MCF 10A (cell line): Measurements from ENCODE around the gene FOXRED2. TPM values are rescaled to one million over a fixed set of nuclear protein-coding genes. Genes with fewer than 3 reads are reported as not detected.

Experiments used
- BruUV-seq: library from RNA; stranded (reverse); fragments of 400-500 nt; replicated peaks from 2 replicates; lab custom pipeline; 2021; lab: Mats Ljungman, UMichigan
- CTCF ChIA-PET: fragments of 300-600 bp; sonication (Branson Sonifier 250); formaldehyde crosslinking; extraction: SDS; loops from one replicate; lab custom pipeline; 2021; ENCODE audit warnings: antibody characterized with exemption, inconsistent platforms; lab: Yijun Ruan, JAX
- POLR2A ChIA-PET: fragments of 300-600, 350-650 bp; sonication (Branson Sonifier 250); formaldehyde crosslinking; extraction: SDS; loops from one replicate; lab custom pipeline; 2020; ENCODE audit warnings: antibody characterized with exemption, inconsistent platforms; lab: Yijun Ruan, JAX
- DNase-seq: peaks from one replicate; pipeline ENCODE4 v3.0.0-alpha.2; 2018; ENCODE audit not compliant: unreplicated experiment
- H3K27ac Mint-ChIP-seq: one replicate; pipeline ENCODE4 v1.8.0; 2022; ENCODE audit warnings: mild to moderate bottlenecking, low read depth, mixed read lengths; ENCODE audit not compliant: unreplicated experiment
- H3K27me3 Mint-ChIP-seq: one replicate; pipeline ENCODE4 v1.8.0; 2022; ENCODE audit warnings: mixed read lengths; ENCODE audit not compliant: insufficient read depth, unreplicated experiment
- H3K36me3 Mint-ChIP-seq: one replicate; pipeline ENCODE4 v1.8.0; 2022; ENCODE audit warnings: mild to moderate bottlenecking, moderate library complexity, mixed read lengths; ENCODE audit not compliant: insufficient read depth, unreplicated experiment
- H3K4me1 Mint-ChIP-seq: one replicate; pipeline ENCODE4 v1.8.0; 2022; ENCODE audit warnings: mixed read lengths; ENCODE audit not compliant: insufficient read depth, unreplicated experiment
- H3K4me3 Mint-ChIP-seq: one replicate; pipeline ENCODE4 v1.8.0; 2022; ENCODE audit warnings: mild to moderate bottlenecking, moderate library complexity, mixed read lengths; ENCODE audit not compliant: unreplicated experiment
- H3K9me3 Mint-ChIP-seq: one replicate; pipeline ENCODE4 v1.8.0; 2022; ENCODE audit warnings: mixed read lengths; ENCODE audit not compliant: unreplicated experiment
- intact Hi-C: fragments of 100-400 bp; cut with micrococcal nuclease; formaldehyde crosslinking; loops from 2 replicates; pipeline ENCODE4 v1.14.1; 2022
- total RNA-seq: library from RNA; stranded (reverse); gene quantifications from 2 replicates; pipeline ENCODE4 v1.2.3, GENCODE V29; 2022
- TF ChIP-seq, protein P1 (sequence below): fragments of 200-600 bp; IDR thresholded peaks from one replicate; pipeline ENCODE4 v1.8.0; 2022; ENCODE audit warnings: antibody characterized with exemption, mild to moderate bottlenecking; ENCODE audit not compliant: unreplicated experiment

FOXRED2 gene
- total RNA-seq, 1 experiment from 2014 or later, result 10.9 TPM

- TF ChIP-seq, protein P1, sequence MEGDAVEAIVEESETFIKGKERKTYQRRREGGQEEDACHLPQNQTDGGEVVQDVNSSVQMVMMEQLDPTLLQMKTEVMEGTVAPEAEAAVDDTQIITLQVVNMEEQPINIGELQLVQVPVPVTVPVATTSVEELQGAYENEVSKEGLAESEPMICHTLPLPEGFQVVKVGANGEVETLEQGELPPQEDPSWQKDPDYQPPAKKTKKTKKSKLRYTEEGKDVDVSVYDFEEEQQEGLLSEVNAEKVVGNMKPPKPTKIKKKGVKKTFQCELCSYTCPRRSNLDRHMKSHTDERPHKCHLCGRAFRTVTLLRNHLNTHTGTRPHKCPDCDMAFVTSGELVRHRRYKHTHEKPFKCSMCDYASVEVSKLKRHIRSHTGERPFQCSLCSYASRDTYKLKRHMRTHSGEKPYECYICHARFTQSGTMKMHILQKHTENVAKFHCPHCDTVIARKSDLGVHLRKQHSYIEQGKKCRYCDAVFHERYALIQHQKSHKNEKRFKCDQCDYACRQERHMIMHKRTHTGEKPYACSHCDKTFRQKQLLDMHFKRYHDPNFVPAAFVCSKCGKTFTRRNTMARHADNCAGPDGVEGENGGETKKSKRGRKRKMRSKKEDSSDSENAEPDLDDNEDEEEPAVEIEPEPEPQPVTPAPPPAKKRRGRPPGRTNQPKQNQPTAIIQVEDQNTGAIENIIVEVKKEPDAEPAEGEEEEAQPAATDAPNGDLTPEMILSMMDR, result no peak
- Mint-ChIP-seq H3K9me3 (no peaks in the 10 kb centered on the region), H3K36me3 (peaks cover 4% of the 10 kb centered on the region), H3K4me3 (no peak overlapping the region), H3K27ac (no peak overlapping the region), H3K27me3 (no peaks in the 10 kb centered on the region), H3K4me1 (no peaks in the 10 kb centered on the region)
- POLR2A ChIA-PET, result interaction anchor here (0.6 to 1.2 kb wide), 3 partner anchors 10 to 241 kb away, joined by 3 to 4 read pairs (median 3); no protein-coding TSS in a partner anchor
- BruUV-seq, result no TSS peak
- intact Hi-C loops, result no loop called here
- CTCF ChIA-PET, result no interaction called here
- no peak for DNase-seq
Measured at GRCh38 chr22:36532466-36532865, 25.6 kb upstream of the FOXRED2 start.

DNA sequence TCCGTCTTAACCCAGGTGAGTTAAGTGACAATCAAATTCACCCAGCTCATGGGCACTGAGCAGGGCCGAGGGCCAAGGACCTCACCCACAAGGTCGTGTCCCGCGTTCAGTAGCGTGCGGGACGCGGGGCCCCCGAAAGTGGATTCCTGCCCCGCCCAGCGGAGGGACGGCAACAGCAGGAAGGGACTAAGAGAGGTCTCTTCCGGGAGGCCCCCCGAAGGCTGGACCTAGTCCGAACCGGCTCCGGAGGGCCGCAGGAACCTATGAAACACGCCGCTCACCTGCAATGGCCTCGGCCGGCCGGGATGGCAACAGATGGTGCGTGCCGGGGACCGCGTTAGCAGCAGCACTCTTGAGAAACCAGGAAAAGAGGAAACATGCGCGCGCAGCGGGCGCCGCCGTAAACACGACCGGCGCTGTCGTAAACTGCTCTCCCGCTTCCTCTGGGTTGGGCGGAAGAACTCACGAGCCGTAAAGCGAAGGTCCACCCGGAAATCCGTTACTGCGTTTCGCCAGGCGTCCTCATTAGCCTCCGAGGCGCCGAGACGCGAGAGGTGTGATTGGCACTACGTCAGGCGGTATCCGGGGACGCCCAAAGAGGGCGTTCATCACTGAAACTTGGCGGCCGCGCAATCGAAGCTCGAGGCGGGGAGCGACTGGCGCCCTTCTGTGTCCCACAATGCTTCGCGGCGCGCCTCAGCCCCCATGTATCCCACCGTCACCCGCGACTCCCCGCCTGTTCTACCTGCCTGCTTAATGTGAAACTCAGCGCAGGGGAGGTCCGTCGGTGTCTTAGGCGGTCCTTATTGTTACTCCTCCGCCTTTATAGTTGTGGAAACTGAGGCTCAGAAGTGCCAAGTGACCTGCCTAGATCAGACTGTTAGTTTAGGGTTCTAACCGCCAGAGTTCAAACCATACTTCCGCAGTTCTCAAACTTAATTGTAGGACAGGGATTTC, 22.2 kb upstream of the FOXRED2 start, which contains the start of gene EIF3D:
Gene EIF3D, minus strand, starts transcription at position 372 of the 957 bp plus-strand sequence. CDS start 3,045 bp downstream, outside the sequence.
- TF ChIP-seq, protein P1, result no peak
- H3K4me3 Mint-ChIP-seq, result peak within 1 kb of the TSS; percentile 87
- peaks cover 38% of the 10 kb centered on the region for H3K36me3 Mint-ChIP-seq
- no TSS peak for BruUV-seq
- no peaks in the 10 kb centered on the region for H3K9me3 Mint-ChIP-seq
- H3K27ac Mint-ChIP-seq, result peak within 1 kb of the TSS; percentile 95
- no peaks in the 10 kb centered on the region for H3K27me3 Mint-ChIP-seq
- ChIA-PET POLR2A (interaction anchor here (0.6 to 3.7 kb wide), 36 partner anchors 9 to 1079 kb away, joined by 3 to 41 read pairs (median 4); partner anchors contain the start of genes FOXRED2, IFT27, MPST and MYH9), CTCF (interaction anchor here (0.7 to 1.9 kb wide), 9 partner anchors 13 to 529 kb away, joined by 3 to 8 read pairs (median 4); no protein-coding TSS in a partner anchor)
- intact Hi-C loops, result loop anchor here (2.0 kb wide), 3 partner anchors 14 to 48 kb away; partner anchors contain the start of gene TXN2
- DNase-seq, result peak; percentile 99
- peaks cover 5% of the 10 kb centered on the region for H3K4me1 Mint-ChIP-seq

- Mint-ChIP-seq H3K27me3 (no peaks in the 10 kb centered on the region), H3K4me1 (peaks cover 5% of the 10 kb centered on the region), H3K36me3 (peaks cover 45% of the 10 kb centered on the region), H3K9me3 (no peaks in the 10 kb centered on the region), H3K4me3 (peak overlapping the region; percentile 87), H3K27ac (peak overlapping the region; percentile 95)
- intact Hi-C loops, result loop anchor here (2.0 kb wide), 3 partner anchors 14 to 48 kb away; partner anchors contain the start of gene TXN2
- no TSS peak for BruUV-seq
- TF ChIP-seq, protein P1, result no peak
- ChIA-PET POLR2A (interaction anchor here (0.6 to 3.7 kb wide), 23 partner anchors 13 to 1080 kb away, joined by 3 to 41 read pairs (median 4); partner anchors contain the start of genes FOXRED2, IFT27, MPST and MYH9), CTCF (interaction anchor here (0.6 to 1.9 kb wide), 6 partner anchors 17 to 449 kb away, joined by 3 to 8 read pairs (median 4); no protein-coding TSS in a partner anchor)
- DNase-seq, result no peak
Measured at GRCh38 chr22:36528341-36528740, 21.5 kb upstream of the FOXRED2 start.
